ENCODE measurements around the gene CFAP410.
"Not testable (repeated sequence)": the region's sequence is repeated elsewhere in the genome, so short reads cannot be mapped to it uniquely, and the experiment has no call there.

CFAP410 gene

GRCh38 chr21:44296916-44297315 is 42.3 kb downstream of the CFAP410 start:
- DNase-seq = peak in 1 of 3 experiments; percentile 9

- DNase-seq = peak in 1 of 3 experiments; percentile 20
Measured at GRCh38 chr21:44296103-44296519, 43.1 kb downstream of the CFAP410 start.

- DNase-seq = no peak
Measured at GRCh38 chr21:44295646-44296045, 43.5 kb downstream of the CFAP410 start.

GRCh38 chr21:44295163-44295573 is 44.0 kb downstream of the CFAP410 start:
- peak in 2 of 3 experiments; percentile 50 to 73 for DNase-seq

- peak in 2 of 3 experiments; percentile 14 to 45 for DNase-seq
Measured at GRCh38 chr21:44294391-44295162, 44.6 kb downstream of the CFAP410 start.

GRCh38 chr21:44293551-44294231 is 45.5 kb downstream of the CFAP410 start:
- no peak for DNase-seq

GRCh38 chr21:44292812-44293195 is 46.4 kb downstream of the CFAP410 start:
- DNase-seq = no peak

GRCh38 chr21:44291936-44292811 is 47.0 kb downstream of the CFAP410 start:
- DNase-seq = no peak

- no peak for DNase-seq
Measured at GRCh38 chr21:44291078-44291935, 47.9 kb downstream of the CFAP410 start.

- DNase-seq = no peak
Measured at GRCh38 chr21:44290327-44291077, 48.7 kb downstream of the CFAP410 start.

- DNase-seq = no peak
Measured at GRCh38 chr21:44289381-44290010, 49.7 kb downstream of the CFAP410 start.

GRCh38 chr21:44288251-44289110 is 50.7 kb downstream of the CFAP410 start:
- DNase-seq = no peak

- no peak for DNase-seq
Measured at GRCh38 chr21:44286716-44287632, 52.2 kb downstream of the CFAP410 start.

- DNase-seq = no peak
Measured at GRCh38 chr21:44286086-44286715, 53.0 kb downstream of the CFAP410 start.

GRCh38 chr21:44285138-44285992 is 53.8 kb downstream of the CFAP410 start, which contains the start of gene AIRE:
Gene AIRE, plus strand, starts transcription at chr21:44285876. Its CDS starts 131 bp downstream, at chr21:44286007.
- no peak for DNase-seq

- DNase-seq = no peak
Measured at GRCh38 chr21:44283948-44284347, 55.2 kb downstream of the CFAP410 start.

- DNase-seq = not testable (repeated sequence)
Measured at GRCh38 chr21:44283211-44283785, 55.9 kb downstream of the CFAP410 start.

Measured in NCI-H1417 (cell line).